WI38 (cell line): ENCODE measurements around the gene INPP5A.

Experiments used
- H3K4me3 ChIP-seq: 2 replicates; pipeline ENCODE4 v1.5.1; 2011; ENCODE audit warnings: low read depth, mild to moderate bottlenecking, control low read depth, low read length
- TF ChIP-seq, protein P1 (sequence below): IDR thresholded peaks from 2 replicates; pipeline ENCODE4 v1.5.1; 2012; ENCODE audit warnings: low read depth, mild to moderate bottlenecking, control low read depth, low read length

INPP5A gene

DNA sequence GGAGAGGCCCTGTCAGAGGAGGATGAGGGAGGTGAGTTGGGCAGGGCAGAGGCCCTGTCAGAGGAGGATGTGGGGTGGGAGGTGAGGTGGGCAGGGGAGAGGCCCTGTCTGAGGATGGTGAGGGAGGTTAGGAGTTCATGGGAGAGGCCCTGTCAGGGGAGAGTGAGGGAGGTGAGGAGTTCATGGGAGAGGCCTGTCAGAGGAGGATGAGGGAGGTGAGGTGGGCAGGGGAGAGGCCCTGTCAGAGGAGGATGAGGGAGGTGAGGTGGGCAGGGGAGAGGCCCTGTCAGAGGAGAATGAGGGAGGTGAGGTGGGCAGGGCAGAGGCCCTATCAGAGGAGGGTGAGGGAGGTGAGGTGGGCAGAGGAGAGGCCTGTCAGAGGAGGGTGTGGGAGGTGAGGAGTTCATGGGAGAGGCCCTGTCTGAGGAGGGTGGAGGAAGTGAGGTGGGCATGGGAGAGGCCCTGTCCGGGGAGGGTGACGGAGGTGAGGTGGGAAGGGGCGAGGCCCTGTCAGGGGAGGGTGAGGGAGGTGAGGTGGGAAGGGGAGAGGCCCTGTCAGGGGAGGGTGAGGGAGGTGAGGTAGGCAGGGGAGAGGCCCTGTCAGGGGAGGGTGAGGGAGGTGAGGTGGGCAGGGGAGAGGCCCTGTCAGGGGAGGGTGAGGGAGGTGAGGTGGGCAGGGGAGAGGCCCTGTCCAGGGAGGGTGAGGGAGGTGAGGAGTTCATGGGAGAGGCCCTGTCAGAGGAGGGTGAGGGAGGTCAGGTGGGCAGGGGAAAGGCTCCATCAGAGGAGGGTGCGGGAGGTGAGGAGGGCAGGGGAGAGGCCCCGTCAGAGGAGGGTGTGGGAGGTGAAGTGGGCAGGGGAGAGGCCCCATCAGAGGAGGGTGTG is 73.7 kb downstream of the INPP5A start:
- TF ChIP-seq, protein P1, sequence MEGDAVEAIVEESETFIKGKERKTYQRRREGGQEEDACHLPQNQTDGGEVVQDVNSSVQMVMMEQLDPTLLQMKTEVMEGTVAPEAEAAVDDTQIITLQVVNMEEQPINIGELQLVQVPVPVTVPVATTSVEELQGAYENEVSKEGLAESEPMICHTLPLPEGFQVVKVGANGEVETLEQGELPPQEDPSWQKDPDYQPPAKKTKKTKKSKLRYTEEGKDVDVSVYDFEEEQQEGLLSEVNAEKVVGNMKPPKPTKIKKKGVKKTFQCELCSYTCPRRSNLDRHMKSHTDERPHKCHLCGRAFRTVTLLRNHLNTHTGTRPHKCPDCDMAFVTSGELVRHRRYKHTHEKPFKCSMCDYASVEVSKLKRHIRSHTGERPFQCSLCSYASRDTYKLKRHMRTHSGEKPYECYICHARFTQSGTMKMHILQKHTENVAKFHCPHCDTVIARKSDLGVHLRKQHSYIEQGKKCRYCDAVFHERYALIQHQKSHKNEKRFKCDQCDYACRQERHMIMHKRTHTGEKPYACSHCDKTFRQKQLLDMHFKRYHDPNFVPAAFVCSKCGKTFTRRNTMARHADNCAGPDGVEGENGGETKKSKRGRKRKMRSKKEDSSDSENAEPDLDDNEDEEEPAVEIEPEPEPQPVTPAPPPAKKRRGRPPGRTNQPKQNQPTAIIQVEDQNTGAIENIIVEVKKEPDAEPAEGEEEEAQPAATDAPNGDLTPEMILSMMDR: no peak

GRCh38 chr10:132611986-132612385 is 74.4 kb downstream of the INPP5A start:
- H3K4me3 ChIP-seq: no peak overlapping the region
- TF ChIP-seq, protein P1: no peak

More for the DNA sequence above, 73.7 kb downstream of the INPP5A start:
- H3K4me3 ChIP-seq: no peak overlapping the region

GRCh38 chr10:132612571-132613504 is 75.3 kb downstream of the INPP5A start:
- no peak overlapping the region for H3K4me3 ChIP-seq
- TF ChIP-seq, protein P1: no peak

- TF ChIP-seq, protein P1: no peak
- H3K4me3 ChIP-seq: no peak overlapping the region
Observed at GRCh38 chr10:132613566-132614348, 76.2 kb downstream of the INPP5A start.

GRCh38 chr10:132614431-132615340 is 77.1 kb downstream of the INPP5A start:
- no peak overlapping the region for H3K4me3 ChIP-seq
- TF ChIP-seq, protein P1: no peak
